IPS-NIHi7 (cell line): ENCODE measurements around the gene NAE1.
"Not testable (repeated sequence)": the region's sequence is repeated elsewhere in the genome, so short reads cannot be mapped to it uniquely, and the experiment has no call there.

ENCODE experiments used
- DNase-seq: peaks from one replicate; pipeline ENCODE4 v3.0.0; 2012; ENCODE audit warnings: mixed read lengths; ENCODE audit errors: extremely low spot score

Gene NAE1

GRCh38 chr16:66802159-66802558 lies 28.6 kb downstream of the NAE1 start:
- DNase-seq = no peak

GRCh38 chr16:66801320-66802105 lies 29.3 kb downstream of the NAE1 start, which contains the start of gene TERB1:
TSS of gene TERB1 (minus strand) at chr16:66801584. CDS start at chr16:66796798, 4,786 bp downstream.
- peak; percentile 44 for DNase-seq

GRCh38 chr16:66800856-66801255 lies 29.9 kb downstream of the NAE1 start:
- DNase-seq = peak; percentile 9

GRCh38 chr16:66798161-66798560 lies 32.6 kb downstream of the NAE1 start:
- no peak for DNase-seq

- not testable (repeated sequence) for DNase-seq
These were observed 36.8 kb downstream of the NAE1 start for GRCh38 chr16:66793984-66794383.

GRCh38 chr16:66790130-66790733 lies 40.5 kb downstream of the NAE1 start:
- DNase-seq = no peak

- no peak for DNase-seq
These were observed 43.3 kb downstream of the NAE1 start for GRCh38 chr16:66787427-66787826.

GRCh38 chr16:66786551-66786950 lies 44.2 kb downstream of the NAE1 start:
- peak; percentile 13 for DNase-seq

- DNase-seq = no peak
These were observed 54.3 kb downstream of the NAE1 start for GRCh38 chr16:66776457-66776856.

GRCh38 chr16:66774981-66775380 lies 55.8 kb downstream of the NAE1 start:
- no peak for DNase-seq

- DNase-seq = no peak
These were observed 72.7 kb downstream of the NAE1 start for GRCh38 chr16:66758086-66758485.

- DNase-seq = no peak
These were observed 76.0 kb downstream of the NAE1 start for GRCh38 chr16:66754819-66755218.

- DNase-seq = no peak
These were observed 76.6 kb downstream of the NAE1 start for GRCh38 chr16:66754211-66754610.

- no peak for DNase-seq
These were observed 77.8 kb downstream of the NAE1 start for GRCh38 chr16:66752958-66753357.
